ENCODE measurements around the gene STK25.
"Not testable (repeated sequence)": the region's sequence is repeated elsewhere in the genome, so short reads cannot be mapped to it uniquely, and the experiment has no call there.

STK25 gene

GRCh38 chr2:241461693-241462677 lies 46.4 kb downstream of the STK25 start:
- DNase-seq = no peak

- no peak for DNase-seq
These were observed 47.8 kb downstream of the STK25 start for GRCh38 chr2:241460631-241461030.

GRCh38 chr2:241459520-241459919 lies 48.9 kb downstream of the STK25 start:
- no peak for DNase-seq

- DNase-seq = no peak
These were observed 49.7 kb downstream of the STK25 start for GRCh38 chr2:241458687-241459086.

- DNase-seq = no peak
These were observed 51.8 kb downstream of the STK25 start for GRCh38 chr2:241456546-241456945.

DNA sequence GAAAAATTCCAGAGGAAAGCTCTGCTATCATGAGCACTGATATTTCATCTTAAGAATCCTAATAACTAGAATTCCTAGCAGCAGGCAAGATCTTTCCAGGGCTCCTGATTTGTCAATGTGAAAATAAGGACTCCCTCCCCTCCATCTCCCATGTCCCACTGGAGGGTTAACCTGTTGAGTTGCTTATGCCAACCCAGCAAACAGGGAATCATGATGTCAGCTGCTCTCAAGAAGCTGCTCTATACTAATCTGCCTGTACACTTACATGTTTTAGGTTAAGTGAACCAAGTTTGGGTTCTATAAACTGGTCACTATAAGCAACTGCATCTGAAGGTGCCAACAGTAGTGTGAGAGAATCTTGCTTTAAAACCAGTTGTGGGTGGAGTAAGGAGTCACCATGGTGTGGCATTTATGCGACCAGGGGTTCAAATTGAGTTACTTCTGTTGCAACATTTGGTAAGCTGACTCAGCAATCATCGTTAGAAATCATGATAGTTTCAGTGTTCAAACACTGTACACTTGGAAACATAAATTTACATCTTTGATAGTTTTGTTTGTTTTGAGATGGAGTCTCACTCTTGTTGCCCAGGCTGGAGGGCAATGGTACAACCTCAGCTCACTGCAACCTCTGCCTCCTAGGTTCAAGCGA lies 53.4 kb downstream of the STK25 start:
- no peak for DNase-seq

GRCh38 chr2:241453919-241454318 lies 54.5 kb downstream of the STK25 start:
- not testable (repeated sequence) for DNase-seq

GRCh38 chr2:241451840-241452506 lies 56.4 kb downstream of the STK25 start:
- DNase-seq = no peak

DNA sequence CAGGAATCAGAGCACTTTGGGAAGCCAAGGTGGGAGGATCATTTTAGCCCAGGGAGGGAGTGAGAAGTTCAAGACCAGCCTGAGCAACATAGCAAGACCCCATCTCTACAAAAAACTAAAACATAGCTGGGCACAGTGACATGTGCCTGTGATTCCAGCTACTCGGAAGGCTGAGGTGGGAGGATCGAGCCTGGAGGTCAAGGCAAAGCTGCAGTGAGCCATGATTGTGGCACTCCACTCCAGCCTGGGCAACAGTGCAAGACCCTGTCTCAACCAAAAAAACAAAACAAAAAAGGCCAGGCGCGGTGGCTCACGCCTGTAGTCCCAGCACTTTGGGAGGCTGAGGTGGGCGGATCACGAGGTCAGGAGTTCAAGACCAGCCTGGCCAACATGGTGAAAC lies 58.3 kb downstream of the STK25 start:
- DNase-seq = not testable (repeated sequence)

- no peak for DNase-seq
These were observed 63.0 kb downstream of the STK25 start for GRCh38 chr2:241445426-241445825.

DNA sequence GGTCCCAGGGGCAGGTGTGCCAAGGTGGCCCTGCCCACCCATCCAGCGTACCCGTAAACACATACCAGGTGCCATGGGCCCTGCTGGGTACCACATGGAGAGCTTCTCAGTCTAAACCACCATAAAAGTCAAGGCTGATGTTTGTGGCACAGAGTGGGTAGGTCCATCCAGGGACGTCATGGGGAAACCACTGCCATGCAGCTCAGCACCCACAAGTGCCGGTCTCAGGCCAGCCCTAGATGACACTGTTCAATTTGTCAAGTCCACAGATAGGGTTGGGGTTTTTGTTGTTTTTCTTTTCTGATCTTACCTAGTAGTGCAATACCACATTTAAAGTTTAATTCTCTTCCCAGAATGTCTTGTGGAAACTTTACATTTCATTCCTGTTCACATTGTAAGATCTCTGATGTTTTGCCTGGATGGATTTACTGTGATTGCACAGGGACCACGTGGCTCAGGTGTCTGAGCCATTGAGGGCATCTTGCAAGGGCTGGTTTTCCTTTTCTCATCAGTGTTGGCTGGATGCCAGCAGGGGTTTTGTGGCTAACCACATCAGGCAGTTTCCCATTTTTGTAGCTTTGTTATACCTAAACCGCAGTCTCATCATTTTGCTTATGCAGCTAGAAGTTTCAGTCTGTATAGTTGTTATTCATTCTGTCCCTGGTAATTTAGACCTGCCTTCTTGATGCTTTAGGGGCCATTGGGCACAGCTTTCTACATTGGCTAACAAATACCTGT lies 64.7 kb downstream of the STK25 start:
- DNase-seq = peak; percentile 85

Data from activated effector memory CD4-positive, alpha-beta T cell treated with Interleukin-2 at 50 U/mL for 16 hours (primary cell).